HCT116 (cell line): ENCODE results near the gene NOP14. TPM values are rescaled to one million over a fixed set of nuclear protein-coding genes. Genes with fewer than 3 reads are reported as not detected.
A peak's percentile ranks its signal among the peaks of the same experiment; 100 is the strongest.
"Not testable (repeated sequence)": the region's sequence is repeated elsewhere in the genome, so short reads cannot be mapped to it uniquely, and the experiment has no call there.

Experiments used
- ATAC-seq: fragments of 200-7000 bp; cut with Tn5 transposase; 2 replicates; pipeline ENCODE4 v1.9.1; 2020; ENCODE audit warnings: mild to moderate bottlenecking, moderate library complexity
- BruUV-seq: library from RNA; stranded (reverse); fragments of 400-500 nt; replicated peaks from 2 replicates; lab custom pipeline; 2021; lab: Mats Ljungman, UMichigan
- CTCF ChIA-PET: fragments of 300-600 bp; sonication (Branson Sonifier 250); formaldehyde crosslinking; loops from one replicate; lab custom pipeline; 2021; ENCODE audit warnings: antibody characterized with exemption; lab: Charles Lee
- POLR2A ChIA-PET: fragments of 300-600, 350-600 bp; sonication (Branson Sonifier 250); formaldehyde crosslinking; loops from one replicate; lab custom pipeline; 2021; ENCODE audit warnings: antibody characterized with exemption; lab: Charles Lee
- RAD21 ChIA-PET, 2 experiments: fragments of 300-600 bp; sonication (Branson Sonifier 250); formaldehyde crosslinking; loops; one replicate each; lab custom pipeline; 2023; ENCODE audit warnings: low total read pairs in 2 of 2; ENCODE audit not compliant: uncharacterized antibody in 2 of 2, unreplicated experiment in 2 of 2, low non-redundant PET in 1 of 2; lab: Charles Lee
- DNase-seq: peaks from one replicate; pipeline ENCODE4 v3.0.0-alpha.2; 2010; ENCODE audit warnings: low read depth, low spot score
- H2AFZ ChIP-seq: fragments of 200-600 bp; shearing (Covaris generic), sonication (generic); 2 replicates; pipeline ENCODE4 v1.6.1; 2017; ENCODE audit warnings: low read depth, mixed run types, mixed read lengths, antibody characterized with exemption, low read length; ENCODE audit not compliant: poor library complexity, severe bottlenecking
- H3K27ac ChIP-seq: 2 replicates; pipeline ENCODE4 v1.5.1; 2012; ENCODE audit warnings: low read depth, low read length
- H3K27me3 ChIP-seq: fragments of 200-600 bp; sonication (generic); 2 replicates; pipeline ENCODE4 v1.6.1; 2016; ENCODE audit warnings: mixed run types, low read length, mixed read lengths; ENCODE audit not compliant: insufficient read depth
- H3K36me3 ChIP-seq, 2 experiments: fragments of 200-500 bp in 1 of 2; fragments of 200-600 bp in 1 of 2; sonication (Bioruptor generic) in 1 of 2; sonication (generic) in 1 of 2; 2 replicates each; pipeline versions ENCODE4 v1.5.1 to v1.6.1; 2014 to 2016; ENCODE audit warnings: low read length in 2 of 2, inconsistent platforms in 1 of 2, mixed read lengths in 1 of 2, mixed run types in 1 of 2; ENCODE audit not compliant: insufficient read depth in 2 of 2, control insufficient read depth in 1 of 2
- H3K4me1 ChIP-seq, 2 experiments: fragments of 200-600 bp in 1 of 2; sonication (generic) in 1 of 2; 2 replicates each; pipeline versions ENCODE4 v1.5.1 to v1.6.1; 2012 to 2017; ENCODE audit warnings: low read length in 2 of 2, inconsistent platforms in 1 of 2, mild to moderate bottlenecking in 1 of 2, mixed read lengths in 1 of 2, mixed run types in 1 of 2, moderate library complexity in 1 of 2; ENCODE audit not compliant: insufficient read depth in 2 of 2, control insufficient read depth in 1 of 2
- H3K4me2 ChIP-seq: fragments of 200-600 bp; sonication (generic); 2 replicates; pipeline ENCODE4 v1.6.1; 2017; ENCODE audit warnings: mixed run types, low read length, mixed read lengths
- H3K4me3 ChIP-seq, 2 experiments: fragments of 200-600 bp in 1 of 2; sonication (generic) in 1 of 2; replicated peaks in 1 of 2; 2 replicates each; pipeline ENCODE4 v1.5.1; 2011 to 2016; ENCODE audit warnings: low read length in 2 of 2, control low read depth in 1 of 2, low read depth in 1 of 2, mild to moderate bottlenecking in 1 of 2, mixed read lengths in 1 of 2, mixed run types in 1 of 2
- H3K79me2 ChIP-seq: fragments of 200-600 bp; sonication (generic); 2 replicates; pipeline ENCODE4 v1.6.1; 2017; ENCODE audit warnings: mild to moderate bottlenecking, mixed run types, low read length, moderate library complexity, mixed read lengths; ENCODE audit not compliant: insufficient read depth
- H3K9ac ChIP-seq: fragments of 200-600 bp; sonication (generic); 2 replicates; pipeline ENCODE4 v1.6.1; 2016; ENCODE audit warnings: low read length, mixed read lengths
- H3K9me2 ChIP-seq: fragments of 200-600 bp; sonication (generic), shearing (Covaris generic); 2 replicates; pipeline ENCODE4 v1.6.1; 2017; ENCODE audit warnings: mixed run types, mild to moderate bottlenecking, moderate library complexity; ENCODE audit not compliant: insufficient read depth
- H3K9me3 ChIP-seq, 2 experiments: fragments of 200-500 bp in 1 of 2; fragments of 200-600 bp in 1 of 2; sonication (Bioruptor generic) in 1 of 2; sonication (generic) in 1 of 2; 2 replicates each; pipeline ENCODE4 v1.6.1; 2014 to 2017; ENCODE audit warnings: low read length in 2 of 2, mixed read lengths in 2 of 2, inconsistent platforms in 1 of 2, low read depth in 1 of 2, mild to moderate bottlenecking in 1 of 2, mixed run types in 1 of 2, moderate library complexity in 1 of 2; ENCODE audit not compliant: control insufficient read depth in 1 of 2, insufficient read depth in 1 of 2
- H4K20me1 ChIP-seq: fragments of 200-600 bp; sonication (generic), shearing (Covaris generic); 2 replicates; pipeline ENCODE4 v1.6.1; 2017; ENCODE audit warnings: mixed run types, mild to moderate bottlenecking, moderate library complexity; ENCODE audit not compliant: insufficient read depth
- CTCF ChIP-seq, 3 experiments: fragments of 200-600 bp in 1 of 3; sonication (generic) in 1 of 3; IDR thresholded peaks in 2 of 3; conservative IDR thresholded peaks in 1 of 3; 2 replicates each; pipeline ENCODE4 v1.5.1; 2012 to 2017; ENCODE audit warnings: low read depth in 2 of 3, low read length in 2 of 3, antibody characterized with exemption in 1 of 3, borderline replicate concordance in 1 of 3, control low read depth in 1 of 3, mild to moderate bottlenecking in 1 of 3, mixed read lengths in 1 of 3, mixed run types in 1 of 3, moderate library complexity in 1 of 3; ENCODE audit not compliant: insufficient read depth in 1 of 3
- intact Hi-C: fragments of 100-400 bp; cut with micrococcal nuclease; formaldehyde crosslinking; loops from 2 replicates; pipeline ENCODE4 v1.10.0; 2022
- total RNA-seq: library from RNA; stranded (reverse); gene quantifications from one replicate; pipeline ENCODE4 v1.2.1, GENCODE V29; 2021; ENCODE audit not compliant: unreplicated experiment

Gene NOP14
- total RNA-seq, 1 experiment from 2014 or later: 67.3 TPM

- H4K20me1 ChIP-seq: peaks cover 14% of the 10 kb centered on the region; the same call in 1 of the 2 replicates
Observed at GRCh38 chr4:2955186-2956044, 7.8 kb downstream of the NOP14 start.

More at GRCh38 chr4:2955186-2956044, 7.8 kb downstream of the NOP14 start:
- H3K9ac ChIP-seq, POLR2A ChIA-PET, H3K4me1 ChIP-seq, DNase-seq, ATAC-seq, CTCF ChIA-PET, H3K4me3 ChIP-seq, H3K27me3 ChIP-seq, intact Hi-C loops, H2AFZ ChIP-seq, H3K9me2 ChIP-seq, BruUV-seq, H3K4me2 ChIP-seq, H3K27ac ChIP-seq, RAD21 ChIA-PET: not testable (repeated sequence)
- peaks cover 58 to 75% of the 10 kb centered on the region in 2 experiments for H3K36me3 ChIP-seq
- peaks cover 82% of the 10 kb centered on the region for H3K79me2 ChIP-seq
- peaks cover 6 to 11% of the 10 kb centered on the region in 2 experiments; a peak in 2 of 4 replicates for H3K9me3 ChIP-seq
- peak; percentile 19 to 85 (median 79); a peak in 4 of 6 replicates for TF ChIP-seq CTCF (IDR thresholded peaks at IDR 0.05 in 2 of 3, conservative IDR thresholded peaks at IDR 0.05 in 1 of 3; ENCODE audit: borderline replicate concordance in 1 of 3, insufficient read depth in 1 of 3, low read depth in 2 of 3, low read length in 2 of 3)
